Tibial nerve (tissue), 4 donors: Measurements from ENCODE around the gene SNED1.

Source experiments
- EP300 ChIP-seq, 2 donors: sonication (generic); formaldehyde crosslinking; IDR thresholded peaks; one replicate each; pipeline ENCODE4 v1.6.1; 2017; ENCODE audit warnings: antibody characterized with exemption in 2 of 2, mild to moderate bottlenecking in 1 of 2
- POLR2A ChIP-seq, 2 donors: fragments of 450-650 bp; IDR thresholded peaks; one replicate each; pipeline ENCODE4 v1.6.1; 2017; ENCODE audit warnings: antibody characterized with exemption in 2 of 2, mild to moderate bottlenecking in 2 of 2, moderate library complexity in 2 of 2
- TF ChIP-seq, protein P1 (sequence below), 5 experiments: fragments of 200-600 bp in 3 of 5; fragments of 450-650 bp in 2 of 5; sonication (generic) in 3 of 5; IDR thresholded peaks; one replicate each; pipeline ENCODE4 v1.5.1; 2016 to 2019; ENCODE audit warnings: antibody characterized with exemption in 5 of 5, mild to moderate bottlenecking in 3 of 5, moderate library complexity in 2 of 5

- TF ChIP-seq, protein P1, sequence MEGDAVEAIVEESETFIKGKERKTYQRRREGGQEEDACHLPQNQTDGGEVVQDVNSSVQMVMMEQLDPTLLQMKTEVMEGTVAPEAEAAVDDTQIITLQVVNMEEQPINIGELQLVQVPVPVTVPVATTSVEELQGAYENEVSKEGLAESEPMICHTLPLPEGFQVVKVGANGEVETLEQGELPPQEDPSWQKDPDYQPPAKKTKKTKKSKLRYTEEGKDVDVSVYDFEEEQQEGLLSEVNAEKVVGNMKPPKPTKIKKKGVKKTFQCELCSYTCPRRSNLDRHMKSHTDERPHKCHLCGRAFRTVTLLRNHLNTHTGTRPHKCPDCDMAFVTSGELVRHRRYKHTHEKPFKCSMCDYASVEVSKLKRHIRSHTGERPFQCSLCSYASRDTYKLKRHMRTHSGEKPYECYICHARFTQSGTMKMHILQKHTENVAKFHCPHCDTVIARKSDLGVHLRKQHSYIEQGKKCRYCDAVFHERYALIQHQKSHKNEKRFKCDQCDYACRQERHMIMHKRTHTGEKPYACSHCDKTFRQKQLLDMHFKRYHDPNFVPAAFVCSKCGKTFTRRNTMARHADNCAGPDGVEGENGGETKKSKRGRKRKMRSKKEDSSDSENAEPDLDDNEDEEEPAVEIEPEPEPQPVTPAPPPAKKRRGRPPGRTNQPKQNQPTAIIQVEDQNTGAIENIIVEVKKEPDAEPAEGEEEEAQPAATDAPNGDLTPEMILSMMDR (IDR thresholded peaks at IDR 0.05): no peak
- TF ChIP-seq EP300 (IDR thresholded peaks at IDR 0.05) (no peak), POLR2A (IDR thresholded peaks at IDR 0.05) (no peak)
Observed at GRCh38 chr2:241072553-241073165, 74.2 kb downstream of the SNED1 start.
